GM18526 (cell line): ENCODE results near the gene UXT.

ENCODE experiments used
- POLR2A ChIP-seq: IDR thresholded peaks from 3 replicates; pipeline ENCODE4 v1.6.1; 2011; ENCODE audit not compliant: insufficient read length; ENCODE audit errors: extremely low read depth

Gene UXT

GRCh38 chrX:47608130-47608810, 50.7 kb downstream of the UXT start:
- TF ChIP-seq POLR2A, result no peak

GRCh38 chrX:47607091-47607490, 51.9 kb downstream of the UXT start:
- TF ChIP-seq POLR2A, result no peak

- no peak for TF ChIP-seq POLR2A
These were observed 54.0 kb downstream of the UXT start for GRCh38 chrX:47605024-47605423.
